B cell (primary cell): ENCODE measurements around the gene CLCF1. TPM values are rescaled to one million over a fixed set of nuclear protein-coding genes. Genes with fewer than 3 reads are reported as not detected.

Experiments
- ATAC-seq: fragments of 200-7000 bp; cut with Tn5 transposase; one replicate; pipeline ENCODE4 v1.10.0; 2021; ENCODE audit warnings: low read depth, mild to moderate bottlenecking, moderate number of reproducible peaks, moderate library complexity
- CTCF ChIA-PET: fragments of 350-600 bp; sonication (Branson Sonifier 250); formaldehyde crosslinking; loops from one replicate; lab custom pipeline; 2021; ENCODE audit warnings: antibody characterized with exemption, inconsistent platforms; lab: Charles Lee
- POLR2A ChIA-PET: fragments of 350-600 bp; sonication (Branson Sonifier 250); formaldehyde crosslinking; loops from one replicate; lab custom pipeline; 2021; ENCODE audit warnings: antibody characterized with exemption; lab: Charles Lee
- DNase-seq: peaks from one replicate; pipeline ENCODE4 v3.0.0; 2013
- H2AFZ ChIP-seq: 2 replicates; pipeline ENCODE4 v1.6.1; 2012; ENCODE audit warnings: mild to moderate bottlenecking, low read depth, low read length; ENCODE audit not compliant: insufficient read depth, poor library complexity, severe bottlenecking
- H3K27ac ChIP-seq, 2 donors: 1 replicate in 1 of 2; 2 replicates in 1 of 2; pipeline ENCODE4 v1.5.1; 2012 to 2013; ENCODE audit warnings: low read length in 2 of 2, mild to moderate bottlenecking in 2 of 2, moderate library complexity in 1 of 2
- H3K27me3 ChIP-seq, 4 experiments: fragments of 200-600 bp in 1 of 4; sonication (generic) in 1 of 4; replicated peaks in 1 of 4; 1 replicate in 2 of 4; 2 replicates in 2 of 4; pipeline versions ENCODE4 v1.6.1 to v1.7.0; 2013 to 2016; ENCODE audit warnings: low read length in 3 of 4, mild to moderate bottlenecking in 2 of 4, mixed read lengths in 1 of 4, moderate library complexity in 1 of 4; ENCODE audit not compliant: insufficient read depth in 4 of 4, control insufficient read depth in 3 of 4; ENCODE audit errors: control extremely low read depth in 1 of 4
- H3K36me3 ChIP-seq, 2 experiments: replicated peaks in 1 of 2; 1 replicate in 1 of 2; 2 replicates in 1 of 2; pipeline versions ENCODE4 v1.6.1 to v1.7.1; 2013; ENCODE audit warnings: low read length in 1 of 2; ENCODE audit not compliant: insufficient read depth in 2 of 2, control insufficient read depth in 1 of 2; ENCODE audit errors: control extremely low read depth in 1 of 2, extremely low read depth in 1 of 2
- H3K4me1 ChIP-seq, 2 donors: fragments of 200-600 bp in 1 of 2; sonication (generic) in 1 of 2; 1 replicate in 1 of 2; 2 replicates in 1 of 2; pipeline versions ENCODE4 v1.5.1 to v1.6.1; 2013 to 2017; ENCODE audit warnings: low read length in 2 of 2; ENCODE audit not compliant: control insufficient read depth in 2 of 2, insufficient read depth in 2 of 2
- H3K4me2 ChIP-seq: replicated peaks from 2 replicates; pipeline ENCODE3; 2012; ENCODE audit warnings: mild to moderate bottlenecking, low read depth, low read length; ENCODE audit not compliant: poor library complexity, severe bottlenecking
- H3K4me3 ChIP-seq, 5 experiments: fragments of 200-600 bp in 1 of 5; sonication (generic) in 1 of 5; 1 replicate in 3 of 5; 2 replicates in 2 of 5; pipeline versions ENCODE4 v1.5.1 to v1.7.0; 2011 to 2016; ENCODE audit warnings: low read length in 4 of 5, mild to moderate bottlenecking in 4 of 5, low read depth in 2 of 5, control low read depth in 1 of 5, moderate library complexity in 1 of 5; ENCODE audit not compliant: insufficient read depth in 1 of 5; ENCODE audit errors: control extremely low read depth in 1 of 5, extremely low read depth in 1 of 5
- H3K79me2 ChIP-seq: fragments of 200-600 bp; sonication (generic); one replicate; pipeline ENCODE4 v1.6.0; 2016; ENCODE audit warnings: low read length; ENCODE audit not compliant: control insufficient read depth, insufficient read depth
- H3K9ac ChIP-seq: fragments of 200-600 bp; sonication (generic); 2 replicates; pipeline ENCODE4 v1.6.1; 2017; ENCODE audit warnings: mild to moderate bottlenecking, low read length, moderate library complexity
- H3K9me3 ChIP-seq, 3 donors: one replicate each; pipeline versions ENCODE4 v1.6.1 to v1.7.1; 2013; ENCODE audit warnings: low read length in 2 of 3; ENCODE audit not compliant: control insufficient read depth in 2 of 3, insufficient read depth in 1 of 3; ENCODE audit errors: control extremely low read depth in 1 of 3
- H4K20me1 ChIP-seq: 2 replicates; pipeline ENCODE4 v1.6.0; 2012; ENCODE audit warnings: mild to moderate bottlenecking, low read length; ENCODE audit not compliant: insufficient read depth, control insufficient read depth, poor library complexity, severe bottlenecking
- H3K27ac Mint-ChIP-seq: one replicate; pipeline ENCODE4 v1.8.0; 2021; ENCODE audit warnings: mixed read lengths
- H3K27me3 Mint-ChIP-seq: one replicate; pipeline ENCODE4 v1.8.0; 2021; ENCODE audit warnings: mixed read lengths
- H3K4me1 Mint-ChIP-seq: one replicate; pipeline ENCODE4 v1.8.0; 2021; ENCODE audit warnings: mixed read lengths
- H3K4me3 Mint-ChIP-seq: one replicate; pipeline ENCODE4 v1.8.0; 2021; ENCODE audit warnings: mixed read lengths
- H3K9me3 Mint-ChIP-seq: one replicate; pipeline ENCODE4 v1.8.0; 2022; ENCODE audit warnings: mixed read lengths; ENCODE audit not compliant: insufficient read depth
- EZH2 ChIP-seq: IDR thresholded peaks from 2 replicates; pipeline ENCODE4 v1.6.1; 2012; ENCODE audit warnings: borderline replicate concordance, low read depth, mild to moderate bottlenecking, moderate library complexity, low read length; ENCODE audit not compliant: insufficient read depth, poor library complexity, severe bottlenecking
- WGBS: methylation state at CpG from one replicate; pipeline ENCODE4 v1.1.5; 2013; ENCODE audit warnings: missing lambda C conversion rate; ENCODE audit not compliant: insufficient coverage; 5-methylcytosine and 5-hydroxymethylcytosine counted together
- intact Hi-C: fragments of 100-400 bp; cut with micrococcal nuclease; formaldehyde crosslinking; loops from one replicate; pipeline ENCODE4 v1.10.0; 2022
- polyA plus RNA-seq: library from polyadenylated mRNA; depleted of rRNA; stranded (reverse); fragments of >200 nt; gene quantifications from 2 replicates; pipeline ENCODE4 v1.2.3, GENCODE V29; 2012
- total RNA-seq, 2 donors: library from RNA; stranded (reverse); fragments of 120-200 nt in 1 of 2; gene quantifications; 1 replicate in 1 of 2; 2 replicates in 1 of 2; pipeline versions ENCODE4 v1.2.3 to v1.2.4, GENCODE V29; 2013 to 2022
- TF ChIP-seq, protein P1 (sequence below): fragments of 200-600 bp; IDR thresholded peaks from one replicate; pipeline ENCODE4 v1.8.0; 2022; ENCODE audit warnings: antibody characterized with exemption, mild to moderate bottlenecking

Gene CLCF1
- total and polyA plus RNA-seq, 2 donors (not counting 1 experiment from before 2014, with no cell fraction given), result 29.1 to 44.6 TPM

DNA sequence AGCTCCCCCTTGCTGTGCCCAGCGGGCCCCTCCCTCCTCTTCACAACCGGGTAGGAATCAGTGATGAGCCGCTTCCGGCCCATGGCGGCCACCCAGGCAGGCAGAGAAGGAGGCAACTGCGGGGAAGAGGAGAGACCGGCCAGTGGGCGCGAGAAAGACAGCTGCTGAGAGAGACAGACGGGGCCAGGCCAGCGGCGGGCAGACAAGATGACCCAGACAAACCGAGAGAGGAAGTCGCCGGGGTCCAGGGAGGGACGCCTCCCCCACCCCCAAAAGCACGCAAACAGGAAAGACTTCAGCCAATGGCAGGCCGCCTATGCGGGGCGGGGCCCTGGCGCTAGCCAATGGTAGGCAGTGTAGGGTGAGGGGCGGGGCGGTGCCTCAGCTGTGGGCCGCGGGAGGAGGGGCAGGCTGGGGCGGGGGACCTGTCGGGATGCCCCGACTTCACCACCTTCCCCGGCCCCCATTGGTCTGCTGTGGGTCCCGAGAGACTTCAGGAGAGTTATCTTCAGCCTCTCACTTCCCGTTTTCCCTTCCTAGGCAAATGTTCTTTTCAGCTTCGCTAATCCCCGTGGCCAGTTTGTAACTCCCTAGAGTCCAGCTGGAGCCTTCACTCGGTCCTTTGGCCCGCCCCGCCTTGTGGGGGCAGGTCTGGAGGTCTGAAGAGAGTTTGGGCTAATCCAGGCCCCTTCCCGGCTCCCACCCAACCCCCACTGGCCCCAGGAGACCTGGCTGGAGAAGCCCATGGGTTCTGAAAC lies 19.9 kb downstream of the CLCF1 start, which contains the start of gene POLD4:
Gene POLD4 (minus strand): TSS at position 230 of the 758 bp plus-strand sequence. CDS start 147 bp downstream, at position 83.
- Histone ChIP-seq H3K9me3 (no peaks in the 10 kb centered on the region), H3K36me3 (peaks cover 0 to 9% of the 10 kb centered on the region in 2 experiments), H3K4me3 (peak within 1 kb of the TSS; percentile 60 to 99 (median 83)), H3K4me2 (peak within 1 kb of the TSS; percentile 97), H2AFZ (peak within 1 kb of the TSS; percentile 75), H3K79me2 (peaks cover 71% of the 10 kb centered on the region), H3K27ac (peak within 1 kb of the TSS; percentile 94 to 96), H3K4me1 (peaks cover 80 to 90% of the 10 kb centered on the region in 2 donors), H4K20me1 (peaks cover 20% of the 10 kb centered on the region), H3K27me3 (no peaks in the 10 kb centered on the region), H3K9ac (peak within 1 kb of the TSS; percentile 78)
- 0% methylated on average over 21 of the region's 37 CpGs for WGBS
- Mint-ChIP-seq H3K27me3 (no peaks in the 10 kb centered on the region), H3K27ac (peak within 1 kb of the TSS; percentile 100), H3K4me1 (peaks cover 87% of the 10 kb centered on the region), H3K4me3 (peak within 1 kb of the TSS; percentile 96), H3K9me3 (no peaks in the 10 kb centered on the region)
- DNase-seq (peak; percentile 98), ATAC-seq (peak; percentile 81)
- intact Hi-C loops, result loop anchor here (1.0 to 10.0 kb wide), 6 partner anchors 8 to 451 kb away; partner anchors contain the start of genes CDK2AP2, CLCF1 and TMEM134
- ChIA-PET CTCF (interaction anchor here (0.6 to 42.2 kb wide), 23 partner anchors 1 to 276 kb away, joined by 3 to 2379 read pairs (median 4); partner anchors contain the start of genes AIP, ANKRD13D, CDK2AP2 and CLCF1), POLR2A (interaction anchor here (0.6 to 9.0 kb wide), 37 partner anchors 8 to 1234 kb away, joined by 3 to 323 read pairs (median 5); partner anchors contain the start of genes AIP, ALDH3B1, ANKRD13D and CDK2AP2)
- no peak for TF ChIP-seq EZH2
- TF ChIP-seq, protein P1, sequence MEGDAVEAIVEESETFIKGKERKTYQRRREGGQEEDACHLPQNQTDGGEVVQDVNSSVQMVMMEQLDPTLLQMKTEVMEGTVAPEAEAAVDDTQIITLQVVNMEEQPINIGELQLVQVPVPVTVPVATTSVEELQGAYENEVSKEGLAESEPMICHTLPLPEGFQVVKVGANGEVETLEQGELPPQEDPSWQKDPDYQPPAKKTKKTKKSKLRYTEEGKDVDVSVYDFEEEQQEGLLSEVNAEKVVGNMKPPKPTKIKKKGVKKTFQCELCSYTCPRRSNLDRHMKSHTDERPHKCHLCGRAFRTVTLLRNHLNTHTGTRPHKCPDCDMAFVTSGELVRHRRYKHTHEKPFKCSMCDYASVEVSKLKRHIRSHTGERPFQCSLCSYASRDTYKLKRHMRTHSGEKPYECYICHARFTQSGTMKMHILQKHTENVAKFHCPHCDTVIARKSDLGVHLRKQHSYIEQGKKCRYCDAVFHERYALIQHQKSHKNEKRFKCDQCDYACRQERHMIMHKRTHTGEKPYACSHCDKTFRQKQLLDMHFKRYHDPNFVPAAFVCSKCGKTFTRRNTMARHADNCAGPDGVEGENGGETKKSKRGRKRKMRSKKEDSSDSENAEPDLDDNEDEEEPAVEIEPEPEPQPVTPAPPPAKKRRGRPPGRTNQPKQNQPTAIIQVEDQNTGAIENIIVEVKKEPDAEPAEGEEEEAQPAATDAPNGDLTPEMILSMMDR, result no peak
